Hematopoietic multipotent progenitor cell treated with erythropoietin and hydrocortisone succinate and interleukin-3 and kit ligand, for 17 days (in vitro differentiated cells): ENCODE measurements around the gene MAB21L3.

ENCODE experiments used
- DNase-seq: peaks from one replicate; pipeline ENCODE4 v3.0.0-alpha.2; 2015; ENCODE audit warnings: low spot score

MAB21L3 gene

GRCh38 chr1:116110567-116111523, at the start of gene MAB21L3:
Gene MAB21L3 (plus strand): TSS chr1:116111399. CDS start chr1:116112616, 1,217 bp downstream.
- no peak for DNase-seq

- no peak for DNase-seq
These were observed 49.0 kb upstream of the MAB21L3 start for GRCh38 chr1:116062201-116062600.

DNA sequence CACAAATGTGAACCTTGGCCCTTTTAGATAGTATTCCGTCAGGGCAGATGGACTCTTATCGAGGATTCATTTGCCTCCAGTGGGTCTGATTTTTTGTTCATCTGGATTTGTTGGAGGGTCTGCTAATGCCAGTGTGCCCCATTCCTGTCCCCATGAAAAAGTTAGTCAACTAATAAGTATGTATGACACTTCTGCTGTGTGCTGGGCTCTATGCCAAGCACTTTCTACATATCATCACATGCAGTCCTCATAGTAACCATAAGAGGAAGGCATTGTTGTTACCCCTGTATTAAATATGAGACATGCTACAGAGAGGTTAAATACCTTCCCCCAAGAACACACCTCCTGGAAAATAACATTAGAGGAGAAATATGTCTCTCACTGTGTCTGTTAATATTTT, 46.6 kb upstream of the MAB21L3 start:
- no peak for DNase-seq

- DNase-seq: no peak
These were observed 44.2 kb upstream of the MAB21L3 start for GRCh38 chr1:116066868-116067565.

GRCh38 chr1:116067566-116067890, 43.7 kb upstream of the MAB21L3 start:
- DNase-seq: no peak

DNA sequence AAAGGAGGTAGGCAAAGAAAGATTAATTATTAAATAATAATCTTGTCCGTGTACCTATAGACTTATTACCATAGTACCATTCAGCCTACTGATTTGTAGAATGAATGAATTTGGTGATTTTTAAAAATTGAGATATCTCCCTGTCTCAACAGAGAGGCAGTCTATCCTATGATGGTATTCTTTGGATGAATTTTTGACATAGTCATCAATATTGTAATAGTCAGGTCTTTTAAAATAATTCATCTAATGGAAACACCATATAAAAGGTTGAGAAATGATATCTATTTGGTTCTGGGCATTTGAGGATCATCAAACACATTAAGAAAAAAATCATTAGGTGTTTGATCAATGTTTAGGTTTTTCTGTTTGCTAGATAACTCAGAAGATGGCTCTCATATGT, 35.6 kb upstream of the MAB21L3 start:
- DNase-seq: no peak

- DNase-seq: no peak
These were observed 35.2 kb upstream of the MAB21L3 start for GRCh38 chr1:116075990-116076389.

GRCh38 chr1:116076831-116077230, 34.4 kb upstream of the MAB21L3 start:
- no peak for DNase-seq

- DNase-seq: no peak
These were observed 32.4 kb upstream of the MAB21L3 start for GRCh38 chr1:116078699-116079223.

DNA sequence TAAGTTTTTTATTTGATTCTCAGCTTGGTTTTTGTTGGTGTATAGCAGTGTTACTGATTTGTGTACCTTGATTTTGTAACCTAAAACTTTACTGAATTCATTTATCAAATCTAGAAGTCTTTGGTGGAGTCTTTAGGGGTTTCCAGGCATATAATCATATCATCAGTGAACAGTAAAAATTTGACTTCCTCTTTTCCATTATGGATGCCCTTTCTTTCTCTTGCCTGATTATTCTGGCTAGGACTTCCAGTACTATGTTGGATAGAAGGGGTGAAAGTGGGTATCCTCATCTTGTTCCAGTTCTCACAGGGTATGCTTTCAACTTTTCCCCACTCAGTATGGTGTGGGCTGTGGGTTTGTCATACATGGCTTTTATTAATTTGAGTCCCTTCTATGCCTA, 23.6 kb upstream of the MAB21L3 start:
- DNase-seq: no peak

GRCh38 chr1:116089870-116090269, 21.3 kb upstream of the MAB21L3 start:
- DNase-seq: no peak

DNA sequence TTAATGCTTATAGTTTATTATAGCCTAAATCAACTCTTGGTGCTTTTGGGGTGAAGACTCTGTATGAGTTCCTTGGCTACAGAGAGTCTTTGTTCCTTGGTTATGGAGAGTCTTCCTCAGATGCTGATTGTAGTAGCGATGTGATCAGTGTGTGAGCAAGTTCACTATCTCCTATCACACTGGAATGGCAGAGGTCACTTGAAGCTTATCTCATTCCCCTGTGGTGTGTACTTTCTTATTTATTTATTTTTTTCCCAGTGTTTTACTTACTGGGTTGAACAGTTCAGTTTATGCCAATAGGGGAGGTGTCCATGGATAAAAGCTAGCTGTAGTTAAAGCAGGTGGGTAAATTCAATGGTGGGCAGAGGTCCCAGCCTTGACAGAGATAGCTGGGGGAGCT, 20.1 kb upstream of the MAB21L3 start:
- DNase-seq: no peak

DNA sequence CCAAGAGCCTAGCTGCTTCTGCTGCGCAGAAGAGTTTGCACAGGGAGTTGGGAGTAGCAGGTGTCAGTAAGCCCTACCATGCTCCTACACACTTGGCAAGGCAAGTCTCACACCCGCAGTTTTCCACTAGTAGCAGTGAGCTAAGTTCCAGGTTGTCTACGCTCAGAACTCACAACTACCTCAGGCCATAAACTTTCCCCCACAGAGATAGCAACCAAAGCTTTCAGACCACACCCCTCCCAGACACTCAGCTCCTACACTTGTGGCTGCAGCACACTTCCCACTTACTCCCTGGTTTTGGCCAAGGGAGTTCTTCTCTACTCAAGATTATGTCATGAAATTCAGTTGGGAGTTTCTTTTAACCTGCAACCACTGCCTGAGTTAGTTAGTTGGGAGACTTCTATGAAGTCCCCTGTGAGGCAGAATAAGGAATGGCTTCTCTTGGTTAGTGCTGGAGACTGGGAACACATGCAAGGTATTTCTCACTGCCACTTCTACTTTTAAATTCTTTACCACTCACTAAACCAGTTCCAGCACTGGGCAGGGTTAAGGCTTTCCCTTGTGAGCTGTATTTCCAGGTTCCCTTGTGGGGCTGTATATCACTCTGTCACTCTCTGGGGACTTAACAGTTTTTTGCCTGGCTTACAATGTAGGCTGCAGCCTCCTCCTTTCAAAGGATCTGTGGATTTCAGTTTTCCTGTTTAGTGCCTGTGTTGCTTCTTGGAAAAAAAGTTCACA, 18.3 kb upstream of the MAB21L3 start:
- DNase-seq: no peak

- DNase-seq: no peak
These were observed 16.2 kb upstream of the MAB21L3 start for GRCh38 chr1:116095027-116095426.

DNA sequence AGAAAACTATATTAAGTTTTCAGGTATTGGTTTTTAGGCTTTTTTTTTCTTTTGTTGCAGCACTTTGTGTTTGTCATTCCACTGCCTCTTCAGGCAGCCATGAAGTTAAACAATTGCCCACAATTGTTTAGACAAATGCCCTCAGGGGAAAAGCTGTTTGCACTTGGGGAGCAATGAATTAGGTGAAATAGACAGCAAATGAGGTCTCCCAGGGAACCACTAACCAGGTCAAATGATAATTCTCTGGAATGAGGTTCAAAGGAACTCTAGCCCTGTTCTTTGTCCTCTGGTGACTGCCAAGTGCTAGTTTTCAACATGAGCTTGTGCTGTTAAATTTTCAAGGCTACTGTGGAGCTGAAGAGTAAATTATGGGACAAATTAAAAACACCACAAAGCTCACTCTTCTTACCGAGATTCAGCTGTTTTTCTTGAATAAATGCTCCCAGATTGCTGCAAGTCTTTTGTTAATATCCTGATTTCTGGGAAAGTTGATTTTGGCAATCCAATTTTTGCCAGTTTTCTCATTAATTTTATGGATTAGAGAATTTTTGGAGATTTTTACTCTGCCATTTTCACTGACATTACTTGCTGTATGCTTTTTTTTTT, 15.1 kb upstream of the MAB21L3 start:
- DNase-seq: no peak

DNA sequence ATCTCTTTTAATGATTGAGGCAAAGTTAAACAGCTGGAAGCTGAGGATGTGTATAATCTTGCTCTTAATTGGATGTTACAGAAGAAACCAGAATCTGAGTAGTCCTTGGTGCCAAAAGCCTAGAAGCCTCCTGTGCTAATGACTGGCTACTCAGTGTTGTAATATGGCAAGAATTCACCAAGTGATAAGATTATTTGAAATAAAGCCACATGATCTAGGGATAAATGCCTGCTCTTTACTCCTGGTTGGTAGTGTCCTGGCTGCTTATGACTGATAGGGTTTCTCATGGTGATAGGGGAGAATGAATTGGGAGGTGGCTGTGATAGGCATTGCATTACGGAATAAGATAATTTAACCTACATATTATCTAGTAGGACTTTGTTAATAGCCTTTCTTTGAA, 13.6 kb upstream of the MAB21L3 start:
- no peak for DNase-seq

DNA sequence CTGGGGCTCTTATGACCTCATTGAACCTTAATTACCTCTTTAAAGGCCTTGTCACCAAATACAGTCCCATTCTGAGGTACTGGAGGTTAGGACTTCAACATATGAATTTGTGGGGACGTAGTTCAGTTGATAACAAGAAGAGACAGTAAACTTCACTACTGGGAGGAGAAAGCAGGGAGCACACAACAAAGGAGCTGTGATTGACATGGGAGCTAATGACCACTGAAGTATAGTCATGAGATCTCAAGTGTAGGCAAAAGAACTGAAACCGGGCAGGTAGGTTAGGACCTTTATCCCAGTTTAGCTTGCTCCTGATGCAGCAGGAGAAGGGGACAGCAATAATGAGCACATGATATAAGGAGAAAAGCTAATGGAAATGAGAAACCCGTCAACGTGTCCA, 11.8 kb upstream of the MAB21L3 start:
- DNase-seq: no peak

DNA sequence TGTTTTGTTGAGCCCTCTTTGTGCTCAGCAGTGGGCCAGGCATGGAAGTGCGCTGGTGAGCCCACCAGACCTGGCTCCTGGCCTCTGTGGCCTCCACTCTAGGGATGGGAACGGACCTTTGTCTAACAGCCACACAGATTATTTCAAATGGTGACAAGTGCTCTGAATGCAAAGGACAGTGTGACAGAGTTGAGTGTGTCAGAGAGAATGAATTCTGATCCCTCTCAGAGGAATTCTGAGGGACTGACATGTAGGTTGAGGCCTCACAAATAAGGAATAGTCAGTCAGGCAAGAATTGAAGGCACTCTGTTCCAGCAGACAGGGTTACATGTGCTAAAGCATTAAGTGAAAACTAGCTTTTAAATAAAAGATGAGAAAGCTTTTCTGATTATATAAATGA, 11.3 kb upstream of the MAB21L3 start:
- no peak for DNase-seq

DNA sequence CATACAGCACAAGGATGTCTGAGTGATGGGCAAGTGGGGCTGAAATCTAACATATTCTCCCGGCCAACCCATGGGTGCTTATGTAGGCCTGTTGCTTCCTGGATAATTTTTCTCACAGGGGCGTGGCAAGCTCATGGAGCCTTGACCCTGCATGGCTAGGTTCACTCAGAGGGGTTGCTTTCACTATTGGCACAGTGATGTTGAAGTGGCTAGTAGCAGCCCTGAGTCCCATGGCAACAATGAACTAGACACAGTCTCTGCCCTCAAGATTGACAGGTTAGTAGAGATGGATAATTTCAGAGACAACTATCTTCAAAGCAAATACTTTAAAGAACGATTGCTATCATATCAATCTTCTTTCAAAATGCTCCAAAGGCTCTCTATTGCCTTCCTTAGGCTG, 6.5 kb upstream of the MAB21L3 start:
- DNase-seq: no peak

- no peak for DNase-seq
These were observed 5.2 kb upstream of the MAB21L3 start for GRCh38 chr1:116105996-116106395.

- DNase-seq: no peak
These were observed 4.6 kb upstream of the MAB21L3 start for GRCh38 chr1:116106646-116107045.

GRCh38 chr1:116107371-116107770, 3.8 kb upstream of the MAB21L3 start:
- DNase-seq: no peak
